ENCODE measurements around the gene CASP1.

GRCh38 chr11:105073456-105074165 lies 38.7 kb upstream of the CASP1 start:
- TF ChIP-seq CTCF (IDR thresholded peaks at IDR 0.05) (no peak), POLR2A (IDR thresholded peaks at IDR 0.05) (no peak)
